Measurements from ENCODE around the gene NCSTN.

The NCSTN gene

DNA sequence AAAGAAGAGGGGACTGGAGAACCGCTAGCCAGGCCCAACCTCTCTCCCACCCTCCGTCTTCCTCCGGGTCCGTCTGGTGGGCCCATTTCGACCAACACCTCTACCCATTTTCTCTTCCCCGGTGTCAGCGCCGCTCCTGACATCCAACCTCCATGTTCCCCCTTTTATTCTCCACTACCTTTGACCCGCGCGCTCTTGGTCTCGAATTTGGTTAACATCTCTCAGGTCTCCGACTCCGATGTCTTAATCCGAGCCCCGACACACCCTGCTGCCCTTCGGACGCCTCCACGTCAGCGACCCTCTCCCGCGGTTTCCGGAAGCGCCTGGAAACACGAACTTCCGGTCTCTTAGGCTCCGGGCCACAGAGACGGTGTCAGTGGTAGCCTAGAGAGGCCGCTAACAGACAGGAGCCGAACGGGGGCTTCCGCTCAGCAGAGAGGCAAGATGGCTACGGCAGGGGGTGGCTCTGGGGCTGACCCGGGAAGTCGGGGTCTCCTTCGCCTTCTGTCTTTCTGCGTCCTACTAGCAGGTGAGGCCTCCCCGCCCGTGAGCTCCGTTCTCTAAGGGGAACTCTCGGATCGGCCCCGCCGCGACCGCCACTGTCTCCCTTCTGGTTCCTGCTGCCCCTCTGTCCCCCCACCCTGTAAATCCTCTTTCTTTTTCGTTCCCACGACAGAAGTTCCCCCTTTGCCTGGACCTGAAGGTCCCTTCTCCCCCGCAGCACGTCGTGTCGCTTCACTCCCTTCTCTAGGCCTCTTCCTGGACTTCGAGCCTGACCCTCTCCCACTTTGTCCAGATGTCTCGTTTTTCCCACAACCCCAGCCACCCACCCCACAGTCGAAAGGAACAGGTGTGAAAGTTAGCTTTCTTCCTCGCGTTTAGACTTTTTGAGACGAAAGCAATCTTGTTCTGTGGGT is at the start of gene NCSTN, which contains the start of gene COPA:
Gene NCSTN, plus strand, starts transcription at position 431 of the 917 bp plus-strand sequence. Its CDS starts 14 bp downstream, at position 445.
Gene COPA, minus strand, starts transcription at position 298 of the 917 bp plus-strand sequence. Its CDS starts 80 bp downstream, at position 218.
- DNase-seq: peak; percentile 88 to 90

DNA sequence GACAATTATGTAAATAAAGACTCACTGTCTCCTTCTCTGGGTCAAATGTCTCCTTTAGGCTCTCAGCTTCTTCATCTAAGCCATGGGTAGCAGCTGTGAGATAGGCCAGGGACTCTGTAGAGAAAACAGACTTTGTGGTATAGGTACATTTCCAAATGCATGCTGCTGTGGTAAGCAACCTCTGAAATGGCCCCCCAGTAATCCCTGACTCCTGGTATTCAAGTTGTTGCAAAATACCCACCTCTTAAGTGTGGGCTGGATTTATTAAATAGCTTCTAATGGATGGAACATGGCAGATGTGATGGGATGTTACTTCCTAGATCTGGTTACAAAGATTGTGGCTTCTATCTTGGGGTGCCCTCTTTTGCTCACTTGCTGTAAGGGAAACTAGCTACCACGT is 47.1 kb upstream of the NCSTN start:
- DNase-seq: no peak

DNA sequence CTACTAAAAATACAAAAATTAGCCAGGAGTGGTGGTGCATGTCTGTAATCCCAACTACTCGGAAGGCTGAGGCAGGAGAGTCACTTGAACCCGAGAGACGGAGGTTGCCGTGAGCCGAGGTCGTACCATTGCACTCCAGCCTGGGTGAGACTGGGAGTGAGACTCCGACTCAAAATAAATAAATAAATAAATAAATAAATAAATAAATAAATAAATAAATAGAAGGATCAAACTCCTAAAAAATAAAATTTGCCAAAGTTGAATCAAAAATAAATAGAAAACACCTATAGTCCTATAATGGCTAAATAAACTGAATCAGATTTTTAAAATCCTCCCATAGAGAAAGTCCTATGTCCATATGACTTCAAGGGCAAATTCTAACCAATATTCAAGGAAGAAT is 43.0 kb upstream of the NCSTN start:
- DNase-seq: no peak

GRCh38 chr1:160307118-160307791 is 35.9 kb upstream of the NCSTN start:
- no peak for DNase-seq

DNA sequence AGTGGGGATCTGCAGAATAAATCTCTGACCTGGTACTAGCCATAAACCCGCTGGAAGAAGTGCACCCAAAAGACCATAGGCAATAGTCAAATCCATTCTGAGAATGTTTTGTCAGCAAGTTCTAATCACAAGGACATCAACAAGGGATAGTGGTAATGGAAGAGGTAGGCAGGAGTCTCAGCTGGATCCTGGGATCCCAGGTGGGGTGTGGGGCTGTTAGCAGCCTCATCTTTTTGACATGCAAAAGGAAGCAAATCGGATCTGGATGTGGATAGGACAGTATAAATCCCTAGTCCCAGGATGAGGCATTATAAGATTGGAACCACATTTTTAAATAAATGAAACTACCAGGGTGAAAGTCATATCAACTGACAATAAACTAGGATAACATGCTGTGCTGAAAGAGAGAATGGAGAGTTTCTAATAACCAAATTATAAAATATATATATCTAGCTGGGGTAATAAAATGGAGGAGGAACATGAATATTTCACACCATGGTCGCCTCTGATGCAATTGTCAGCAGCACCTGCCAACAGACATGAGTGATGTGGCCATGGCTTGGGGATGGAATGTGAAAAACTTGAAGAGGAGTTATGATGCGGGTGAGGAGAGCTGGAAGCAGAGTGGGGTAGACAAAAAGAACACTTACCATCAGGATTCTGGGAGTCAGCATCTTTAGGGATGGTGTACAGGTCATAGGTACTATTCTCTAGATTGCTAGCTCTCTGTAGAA is 34.6 kb upstream of the NCSTN start:
- DNase-seq: no peak

- DNase-seq: no peak
Observed at GRCh38 chr1:160309185-160309557, 34.0 kb upstream of the NCSTN start.

DNA sequence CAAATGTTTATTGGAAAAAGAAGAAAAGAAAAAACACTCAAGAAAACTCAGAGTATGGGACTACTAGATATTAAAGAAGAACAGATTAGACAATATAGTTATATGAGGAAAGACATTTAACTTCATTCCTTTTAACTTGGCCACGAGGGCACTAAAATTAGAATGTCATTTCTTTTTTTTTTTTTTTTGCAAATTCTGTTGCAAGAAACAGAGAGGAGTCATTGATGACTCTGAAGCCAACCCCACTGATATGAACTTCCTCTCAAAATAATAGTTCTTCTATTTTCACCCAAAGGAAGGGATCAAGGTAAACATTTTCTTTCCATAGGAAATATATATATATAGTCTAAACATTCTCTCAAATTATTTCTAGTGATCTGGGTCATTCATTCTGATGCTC is 33.6 kb upstream of the NCSTN start:
- no peak for DNase-seq

- DNase-seq: no peak
Observed at GRCh38 chr1:160315359-160315758, 27.8 kb upstream of the NCSTN start.

DNA sequence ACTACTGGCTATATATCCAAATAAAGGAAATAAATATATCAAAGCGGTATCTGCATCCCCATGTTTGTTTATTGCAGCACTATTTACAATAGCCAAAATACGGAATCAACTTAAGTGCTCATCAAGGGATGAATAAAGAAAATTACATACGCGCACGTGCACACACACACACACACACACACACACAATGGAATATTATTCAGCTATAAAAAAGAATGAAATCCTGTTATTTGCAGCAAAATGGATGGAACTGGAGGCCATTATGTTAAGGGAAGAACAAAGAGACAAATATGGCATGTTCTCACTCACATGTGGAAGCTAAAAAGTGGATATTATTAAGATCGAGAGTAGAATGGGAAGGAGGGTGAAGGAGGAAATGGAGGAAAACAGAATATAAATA is 20.4 kb upstream of the NCSTN start:
- DNase-seq: no peak

- DNase-seq: no peak
Observed at GRCh38 chr1:160325252-160325651, 17.9 kb upstream of the NCSTN start.

GRCh38 chr1:160326418-160326817 is 16.8 kb upstream of the NCSTN start:
- DNase-seq: no peak

GRCh38 chr1:160328184-160328583 is 15.0 kb upstream of the NCSTN start:
- DNase-seq: no peak

- no peak for DNase-seq
Observed at GRCh38 chr1:160330119-160330518, 13.1 kb upstream of the NCSTN start.

DNA sequence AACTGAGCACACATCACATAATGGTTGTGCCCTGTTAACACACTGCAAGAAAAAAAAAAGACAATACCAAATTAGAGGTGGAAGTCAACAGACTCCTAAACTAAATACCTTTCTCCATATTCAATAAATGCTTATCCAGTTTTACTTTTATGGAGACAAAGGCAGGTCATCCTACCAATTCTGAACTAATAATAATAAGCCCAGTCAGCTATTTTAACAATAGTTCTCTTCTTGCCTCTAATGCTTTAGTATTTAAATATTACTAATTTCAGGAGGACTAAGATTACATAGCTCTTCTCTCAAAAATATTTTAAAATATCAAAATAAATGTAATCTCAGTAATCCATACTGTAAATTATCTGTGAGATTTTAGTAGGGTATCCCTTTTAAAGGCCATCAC is 10.7 kb upstream of the NCSTN start:
- DNase-seq: no peak

DNA sequence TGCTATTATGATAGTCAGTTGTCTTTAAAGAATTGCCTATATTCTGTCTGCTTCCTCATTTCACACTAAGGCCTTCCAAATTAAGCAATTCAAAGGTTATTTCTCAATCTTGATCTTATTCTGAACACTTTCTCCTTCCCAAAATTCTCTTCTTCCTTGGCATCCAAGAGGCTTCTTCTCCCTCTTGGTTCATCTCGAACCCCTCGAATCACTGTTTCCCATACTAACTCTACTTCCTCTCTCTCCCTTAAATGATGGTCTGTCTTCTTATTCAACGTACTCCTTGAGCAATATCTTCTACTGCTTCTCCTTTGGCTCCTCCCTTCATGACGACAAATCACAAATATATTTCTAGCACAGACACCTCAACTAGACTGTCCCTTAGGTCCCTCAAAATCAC is 4.6 kb upstream of the NCSTN start:
- no peak for DNase-seq

- DNase-seq: no peak
Observed at GRCh38 chr1:160340146-160340545, 3.0 kb upstream of the NCSTN start.

DNA sequence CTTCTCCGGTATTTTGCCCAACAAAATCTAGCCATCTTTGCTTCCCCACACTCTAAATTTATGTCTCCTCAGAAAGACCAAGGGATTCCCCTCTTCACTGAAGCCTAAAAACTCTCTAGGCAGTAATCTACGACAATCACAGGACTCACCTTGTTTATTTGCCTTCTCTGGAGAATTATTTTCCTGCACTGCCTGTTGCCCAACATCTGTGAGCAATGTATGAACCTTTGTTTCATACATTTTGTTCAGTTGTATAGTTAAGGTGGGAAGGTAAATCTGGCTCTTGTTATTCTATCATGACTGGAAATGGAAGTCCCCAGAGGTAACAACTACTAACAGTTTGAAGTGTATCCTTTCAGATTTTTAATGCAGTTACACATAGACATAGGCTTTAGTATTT is 2.3 kb upstream of the NCSTN start:
- DNase-seq: no peak

DNA sequence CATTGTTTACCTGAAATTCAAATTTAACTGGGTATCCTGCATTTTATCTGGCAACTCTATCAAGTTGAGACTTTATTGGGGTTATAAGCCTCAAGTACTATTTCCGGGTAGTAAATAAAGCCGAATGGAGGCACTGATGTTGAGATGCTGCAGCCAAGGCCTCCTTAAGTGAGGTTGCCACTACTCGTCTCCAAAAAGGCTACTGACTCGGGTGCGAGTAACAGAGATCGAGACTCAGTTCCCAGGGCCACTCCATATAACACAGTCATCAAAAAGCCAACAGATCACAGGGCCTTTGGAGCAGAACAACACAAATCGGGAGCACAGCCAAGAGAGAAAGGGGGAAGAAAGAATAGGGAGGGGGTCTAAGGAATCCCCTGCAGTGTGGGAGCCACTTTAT is 657 bp upstream of the NCSTN start:
- DNase-seq: peak in 1 of 2 experiments; percentile 6

DNA sequence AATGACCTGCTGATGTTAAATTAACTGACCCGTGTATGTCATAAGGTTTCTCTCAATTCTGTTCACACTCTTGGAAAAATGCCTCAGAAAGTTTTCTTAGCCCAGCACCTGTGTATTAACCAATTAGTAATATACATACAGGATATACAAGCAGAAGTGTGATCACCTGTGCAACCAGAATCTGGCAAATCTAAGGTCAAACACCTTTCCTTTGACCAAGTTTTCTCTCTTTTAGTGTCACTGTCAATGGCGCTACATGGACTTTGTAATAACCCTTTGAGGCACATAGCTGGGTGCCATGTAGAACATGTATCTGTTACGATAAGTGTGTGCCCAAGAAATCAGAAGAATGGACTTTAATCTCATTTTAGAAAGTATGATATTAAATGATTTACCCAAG is 1.1 kb downstream of the NCSTN start:
- DNase-seq: no peak

- DNase-seq: no peak
Observed at GRCh38 chr1:160344936-160345335, 1.8 kb downstream of the NCSTN start.

GRCh38 chr1:160346463-160346862 is 3.3 kb downstream of the NCSTN start:
- DNase-seq: no peak

GRCh38 chr1:160346958-160347357 is 3.8 kb downstream of the NCSTN start:
- DNase-seq: no peak

GRCh38 chr1:160351629-160352028 is 8.4 kb downstream of the NCSTN start:
- no peak for DNase-seq

DNA sequence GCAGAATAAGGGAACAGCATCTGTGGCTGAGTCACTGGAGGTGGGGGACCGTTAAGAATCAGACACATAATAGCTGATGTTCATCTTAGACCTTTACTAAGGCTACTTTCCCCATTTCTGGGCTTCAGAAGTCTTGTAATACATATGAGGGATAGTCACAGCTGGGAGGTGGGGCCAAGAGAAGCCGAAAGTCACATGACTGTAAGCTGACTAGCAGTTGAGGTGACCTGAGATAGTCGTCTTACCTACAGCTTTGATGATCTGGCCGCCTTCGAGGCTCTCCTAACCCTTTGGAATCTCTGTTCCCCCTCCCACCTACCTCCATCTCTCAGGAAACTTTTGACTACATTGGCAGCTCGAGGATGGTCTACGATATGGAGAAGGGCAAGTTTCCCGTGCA is 9.4 kb downstream of the NCSTN start:
- no peak for DNase-seq
